ENCODE results near the gene BCL7A.

- TF ChIP-seq, protein P1, sequence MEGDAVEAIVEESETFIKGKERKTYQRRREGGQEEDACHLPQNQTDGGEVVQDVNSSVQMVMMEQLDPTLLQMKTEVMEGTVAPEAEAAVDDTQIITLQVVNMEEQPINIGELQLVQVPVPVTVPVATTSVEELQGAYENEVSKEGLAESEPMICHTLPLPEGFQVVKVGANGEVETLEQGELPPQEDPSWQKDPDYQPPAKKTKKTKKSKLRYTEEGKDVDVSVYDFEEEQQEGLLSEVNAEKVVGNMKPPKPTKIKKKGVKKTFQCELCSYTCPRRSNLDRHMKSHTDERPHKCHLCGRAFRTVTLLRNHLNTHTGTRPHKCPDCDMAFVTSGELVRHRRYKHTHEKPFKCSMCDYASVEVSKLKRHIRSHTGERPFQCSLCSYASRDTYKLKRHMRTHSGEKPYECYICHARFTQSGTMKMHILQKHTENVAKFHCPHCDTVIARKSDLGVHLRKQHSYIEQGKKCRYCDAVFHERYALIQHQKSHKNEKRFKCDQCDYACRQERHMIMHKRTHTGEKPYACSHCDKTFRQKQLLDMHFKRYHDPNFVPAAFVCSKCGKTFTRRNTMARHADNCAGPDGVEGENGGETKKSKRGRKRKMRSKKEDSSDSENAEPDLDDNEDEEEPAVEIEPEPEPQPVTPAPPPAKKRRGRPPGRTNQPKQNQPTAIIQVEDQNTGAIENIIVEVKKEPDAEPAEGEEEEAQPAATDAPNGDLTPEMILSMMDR (IDR thresholded peaks at IDR 0.05; ENCODE audit: low read length) = no peak
- no peak for TF ChIP-seq EZH2 (optimal IDR thresholded peaks at IDR 0.05; ENCODE audit: low read depth, low read length)
Measured at GRCh38 chr12:122009741-122010140, 11.9 kb upstream of the BCL7A start.
